Measurements from ENCODE around the gene OTUB1.

GRCh38 chr11:63952570-63952969 lies 33.7 kb upstream of the OTUB1 start:
- no peak for TF ChIP-seq TEAD2 (CRISPR knock-in tag; IDR thresholded peaks at IDR 0.05)
- TF ChIP-seq ZNF468 (CRISPR knock-in tag; IDR thresholded peaks at IDR 0.05) = no peak
